CMK (cell line): ENCODE data around the gene PRMT7.

Source experiments
- DNase-seq: peaks from one replicate; pipeline ENCODE4 v3.0.0-alpha.2; 2010; ENCODE audit warnings: low read depth

PRMT7 gene

DNA sequence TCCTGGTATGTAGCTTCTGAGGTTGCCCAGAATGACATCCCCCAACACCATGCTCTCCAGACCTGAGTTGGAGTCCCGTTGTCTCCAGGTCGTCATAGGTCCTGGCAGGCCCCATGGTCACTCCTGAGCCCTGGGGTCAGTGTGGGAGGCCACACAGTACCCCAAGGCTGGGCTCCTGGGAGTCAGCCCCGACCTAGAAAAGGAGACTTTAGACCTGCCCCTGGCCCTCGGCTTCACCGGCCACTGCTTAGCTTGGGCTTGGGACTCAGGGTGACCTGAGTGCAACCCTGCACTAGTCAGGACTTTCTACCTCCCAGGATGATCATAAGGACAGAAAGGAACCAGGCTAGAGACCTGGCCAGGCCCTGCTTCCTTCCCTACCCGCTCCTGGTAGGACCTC is 65.8 kb downstream of the PRMT7 start:
- DNase-seq, result no peak

DNA sequence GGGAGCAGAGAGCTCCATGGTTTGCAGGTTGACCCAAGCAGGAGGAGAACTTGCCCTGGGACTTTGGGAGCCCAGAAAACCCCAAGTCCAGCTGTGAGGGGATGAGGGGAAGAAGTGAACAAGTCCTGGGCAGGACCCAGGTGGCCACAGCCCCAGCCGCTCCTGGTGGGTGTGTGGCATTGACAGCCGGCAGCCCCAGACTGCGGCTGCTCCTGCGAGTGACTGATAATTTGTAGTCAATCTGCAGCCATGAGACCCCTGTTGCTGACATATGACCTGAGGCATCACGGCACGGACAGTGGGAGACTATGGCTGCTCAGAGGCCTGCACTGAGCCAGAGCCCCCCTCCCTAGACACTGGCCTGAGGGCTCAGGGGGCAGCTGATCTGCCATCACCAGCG is 66.4 kb downstream of the PRMT7 start:
- DNase-seq, result no peak

DNA sequence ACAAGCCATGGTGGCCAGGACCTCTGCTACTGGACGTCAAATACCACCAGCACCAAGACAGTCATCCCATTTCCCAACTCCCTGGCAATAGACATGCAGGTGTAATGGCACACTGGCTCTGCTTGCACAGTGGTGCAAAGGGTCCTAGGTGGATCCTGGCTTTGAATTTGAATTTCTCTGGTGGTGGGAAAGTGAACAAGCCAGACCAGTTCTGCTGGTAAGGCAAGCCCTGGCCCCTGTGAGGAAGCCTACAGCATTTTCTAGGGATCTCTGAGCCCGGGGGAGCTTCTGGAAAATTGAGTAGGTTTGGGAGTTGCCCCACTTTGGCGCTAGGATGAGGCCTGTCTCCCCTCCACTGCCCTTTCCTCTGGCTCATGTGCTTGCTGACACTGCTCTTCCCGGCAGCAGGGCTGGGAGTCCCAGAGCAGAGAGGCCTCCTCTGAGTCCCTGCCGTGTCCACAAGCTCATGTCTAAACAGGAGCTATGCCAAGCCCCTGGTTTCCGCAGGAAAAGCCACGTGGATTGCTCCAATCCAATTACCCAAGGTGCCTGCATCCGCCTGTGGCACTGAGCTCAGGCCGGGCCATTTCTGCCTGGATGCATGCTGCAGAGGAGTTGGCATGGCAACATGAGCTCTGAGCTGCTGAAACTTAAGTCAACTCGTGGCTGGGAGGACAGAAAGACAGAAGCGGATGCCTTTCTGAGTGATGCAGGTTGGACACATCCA is 67.0 kb downstream of the PRMT7 start:
- no peak for DNase-seq

DNA sequence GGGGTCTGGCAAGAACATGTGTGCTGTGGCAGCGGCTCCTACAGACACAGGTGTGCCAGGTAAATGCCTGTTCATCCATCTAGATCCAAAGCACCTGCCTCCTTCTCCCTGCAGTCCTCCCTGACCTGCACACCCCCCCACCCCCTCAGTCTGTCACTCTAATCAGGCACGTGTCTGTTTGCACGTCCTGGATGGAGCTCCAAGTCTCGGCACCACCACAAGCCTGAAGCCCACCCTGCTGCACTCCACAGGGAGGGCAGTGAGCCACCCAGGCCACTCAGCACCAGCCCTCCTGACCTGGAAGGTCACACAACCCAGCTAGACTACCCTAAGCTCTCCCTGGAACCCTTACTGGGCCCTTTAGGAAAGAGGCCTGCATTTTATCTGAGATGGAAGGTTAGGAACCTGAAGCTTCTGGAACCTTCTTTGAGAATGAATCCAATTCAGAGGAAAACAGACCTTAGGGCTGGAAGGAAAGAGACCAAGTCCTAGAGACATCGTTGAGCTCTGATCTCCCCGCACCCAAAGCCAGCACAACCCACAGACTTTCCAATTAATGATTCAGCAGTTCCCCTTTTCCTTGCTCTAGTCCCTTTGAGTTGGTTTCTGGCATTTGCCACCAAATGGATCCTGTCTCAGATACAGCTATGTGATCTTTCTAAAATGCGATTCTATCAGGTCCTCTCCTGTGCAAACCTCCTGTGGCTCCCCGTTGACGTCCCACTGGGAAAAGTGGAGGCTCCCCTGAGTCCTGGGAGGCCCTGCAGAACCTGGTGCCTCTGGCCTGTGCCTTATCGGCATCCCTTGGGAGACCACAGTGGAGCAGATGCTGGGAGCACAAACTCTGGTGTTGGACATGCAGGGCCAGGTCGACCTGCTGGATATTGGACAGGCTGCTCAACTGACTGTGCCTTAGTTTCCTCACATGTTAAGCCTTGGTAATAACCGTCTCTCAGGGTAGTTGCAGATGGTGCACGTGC is 67.9 kb downstream of the PRMT7 start:
- no peak for DNase-seq

DNA sequence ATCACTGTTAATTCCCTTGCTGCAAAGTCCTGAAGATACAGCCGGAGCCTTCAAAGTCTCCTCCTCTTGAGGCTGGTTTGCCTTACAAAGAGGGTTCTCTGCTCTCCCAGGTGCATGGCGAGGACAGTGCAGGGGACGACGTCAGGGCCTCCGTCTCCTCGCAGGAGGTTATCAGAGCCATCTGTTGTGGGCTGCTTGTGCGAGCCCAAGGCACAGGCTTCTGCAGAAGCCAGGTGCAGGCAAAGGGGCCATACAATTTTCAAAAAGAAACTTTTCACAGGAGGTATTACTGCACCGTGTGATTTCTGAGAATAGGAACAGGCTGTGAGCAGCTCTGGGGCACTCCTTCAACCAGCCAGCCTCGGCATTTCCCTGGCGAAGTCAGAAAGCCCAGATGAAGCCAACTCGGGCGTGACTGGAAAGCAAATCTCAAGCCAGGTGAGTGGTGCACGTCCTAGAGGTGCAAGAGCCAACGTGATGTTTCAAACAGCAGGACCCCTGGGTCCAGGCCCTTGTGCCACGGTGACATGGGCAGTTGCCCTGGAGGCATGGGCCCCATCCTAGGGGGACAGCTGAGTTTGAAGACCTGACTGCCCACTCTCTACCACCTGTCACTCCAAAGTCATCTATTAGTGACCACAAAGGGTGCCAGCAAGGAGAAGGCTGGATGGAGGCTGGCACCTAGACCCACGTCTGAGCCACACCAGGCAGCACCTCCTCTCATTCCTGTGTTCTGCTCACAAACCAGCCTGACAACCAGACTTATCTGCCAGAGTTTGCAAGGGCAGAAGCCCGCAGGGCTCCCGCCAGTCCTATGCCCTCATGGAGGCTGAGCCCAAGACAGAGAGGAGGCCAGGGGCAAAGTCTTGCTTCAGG is 68.9 kb downstream of the PRMT7 start:
- no peak for DNase-seq

DNA sequence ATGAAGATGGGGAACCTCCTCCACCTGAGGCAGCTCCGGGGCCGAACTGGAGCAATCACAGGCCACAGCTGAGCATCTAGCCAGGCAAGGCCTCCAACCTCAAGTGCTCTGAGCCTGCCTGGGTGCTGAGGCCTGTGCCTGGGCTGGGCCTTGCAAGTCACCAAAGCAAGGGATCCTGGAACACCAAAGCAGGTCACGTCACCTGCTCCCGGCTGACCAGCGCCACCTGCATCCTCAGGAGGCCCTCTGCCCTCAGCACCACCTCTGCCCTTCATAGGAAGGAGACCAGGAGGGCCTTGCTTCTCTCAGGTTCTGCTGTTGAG is 69.5 kb downstream of the PRMT7 start:
- no peak for DNase-seq

DNA sequence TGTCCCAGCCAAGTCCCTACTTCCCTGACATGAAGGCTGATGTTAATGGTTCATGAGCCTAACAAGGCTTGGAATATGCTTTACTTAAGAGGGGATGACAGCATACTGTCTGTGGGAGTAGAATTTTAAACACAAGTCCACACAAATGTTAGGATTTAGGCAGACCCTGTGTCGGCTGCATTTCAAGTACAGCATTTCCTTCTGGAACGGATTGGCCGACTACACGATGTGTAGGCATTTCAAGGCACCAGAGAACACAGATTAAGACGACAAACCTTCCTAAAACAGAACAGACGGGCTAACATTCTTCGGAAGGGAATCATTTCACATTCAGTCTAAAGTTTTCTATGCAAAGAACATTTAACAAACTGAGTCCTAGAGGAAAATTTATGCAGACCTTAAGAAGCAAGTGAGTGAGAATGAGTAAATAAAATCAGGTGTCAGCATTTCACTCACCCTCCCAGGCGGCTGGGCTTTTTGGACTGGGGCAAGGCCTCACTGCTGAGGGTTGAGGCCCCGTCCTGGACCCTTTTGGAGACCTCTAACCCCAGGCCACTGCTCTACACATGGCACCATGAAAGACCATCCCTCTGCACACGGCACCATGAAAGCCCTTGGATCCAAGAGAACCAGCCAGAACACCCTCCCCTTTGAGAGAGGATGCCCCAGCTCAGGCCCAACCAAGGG is 70.0 kb downstream of the PRMT7 start:
- no peak for DNase-seq

DNA sequence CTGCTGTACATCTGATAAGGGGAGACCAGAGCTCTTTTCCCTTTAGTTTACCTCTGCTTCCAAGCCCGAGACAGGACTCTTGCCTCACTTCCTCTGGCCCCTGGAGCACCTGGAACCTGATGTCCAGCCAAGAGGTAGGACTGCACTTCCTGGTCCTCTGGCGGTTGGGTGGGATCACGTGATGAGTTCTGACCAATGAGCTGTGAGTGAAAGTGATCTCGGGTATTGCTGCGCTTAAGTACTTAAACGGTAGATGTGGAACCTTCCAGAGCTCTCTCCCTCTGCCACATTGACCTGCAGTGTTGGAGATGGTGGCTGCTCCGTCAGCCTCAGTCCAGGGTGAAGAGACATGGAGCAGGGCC is 70.5 kb downstream of the PRMT7 start:
- no peak for DNase-seq

DNA sequence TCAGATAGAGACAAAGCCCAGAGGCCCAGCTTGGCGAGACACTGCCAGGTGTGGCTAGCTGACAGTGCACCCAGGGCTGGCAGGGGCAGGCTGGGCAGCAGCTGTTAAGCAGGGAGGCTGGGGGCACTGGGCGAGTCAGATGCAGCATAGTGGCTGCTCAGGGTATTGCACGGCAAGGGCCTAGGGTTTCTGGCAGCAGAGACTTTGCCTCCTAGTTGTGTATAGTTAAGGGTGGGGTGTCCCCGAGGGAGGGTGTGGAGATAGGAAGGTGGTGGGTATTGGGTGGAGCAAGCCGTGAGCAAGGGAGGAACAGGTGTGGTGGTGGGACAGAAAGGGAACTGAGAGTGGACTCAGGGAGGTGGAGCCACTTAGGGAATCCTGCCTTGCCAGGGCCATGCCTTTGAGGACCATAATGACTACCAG is 71.5 kb downstream of the PRMT7 start:
- DNase-seq, result no peak

DNA sequence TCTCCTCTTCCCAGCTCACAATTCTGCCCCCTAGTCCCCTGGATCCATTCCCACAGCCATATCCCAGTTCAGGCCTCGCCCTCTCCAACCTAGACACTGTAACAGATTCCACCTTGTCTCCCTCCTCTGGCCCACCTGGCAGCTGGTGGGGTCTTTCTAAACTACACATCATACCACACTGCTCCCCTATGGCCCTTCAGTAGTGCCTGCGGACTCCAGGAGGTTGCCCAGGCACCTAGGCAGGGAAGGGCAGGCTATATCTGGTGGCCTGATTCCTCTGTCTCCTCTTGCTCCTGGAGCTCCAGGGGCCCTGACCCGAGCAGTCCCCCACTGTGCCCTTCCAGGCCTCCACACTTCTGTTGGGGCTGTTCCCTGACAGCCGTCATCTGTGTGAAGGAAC is 73.0 kb downstream of the PRMT7 start:
- no peak for DNase-seq

DNA sequence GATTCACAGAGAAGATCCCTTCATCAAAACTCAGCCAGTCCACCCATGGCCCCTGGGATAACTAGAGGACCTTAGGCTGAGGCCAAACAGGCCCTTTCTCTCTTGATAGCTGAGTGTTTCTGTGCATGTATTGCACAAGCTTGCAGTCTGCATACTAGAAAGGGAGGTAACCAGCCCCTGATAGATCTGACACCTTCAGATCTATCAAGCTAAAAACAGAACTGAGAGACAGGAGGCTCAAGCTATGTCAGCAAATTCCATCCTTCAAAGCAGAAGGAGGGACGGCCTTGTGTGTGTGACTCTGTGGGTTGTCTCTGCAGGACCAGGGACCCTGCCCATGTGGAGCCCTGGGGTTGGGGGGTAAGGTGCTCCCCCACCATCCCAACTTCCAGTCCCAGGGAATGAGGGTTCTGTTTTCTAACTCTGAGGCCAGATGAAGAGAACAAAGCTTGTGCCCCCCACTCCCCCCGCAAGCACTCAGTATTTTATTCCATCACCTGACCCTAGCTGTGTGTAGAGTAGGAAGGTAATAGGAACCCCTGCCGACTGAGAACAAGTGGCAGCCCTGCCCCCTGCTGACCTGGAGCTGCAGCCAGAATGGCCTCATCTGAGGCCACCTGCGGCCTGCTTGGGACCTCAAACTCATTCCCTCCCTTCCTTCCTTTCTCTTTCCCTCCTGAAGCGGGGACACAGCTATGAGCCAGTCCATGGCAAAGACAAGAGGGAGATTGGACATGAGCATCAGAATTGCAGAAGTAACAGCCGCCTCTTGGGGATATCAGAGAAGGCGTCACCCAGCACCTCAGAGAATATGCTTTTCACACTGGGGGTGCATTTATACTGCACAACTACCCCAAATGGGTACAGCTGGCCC is 73.7 kb downstream of the PRMT7 start:
- DNase-seq, result no peak

DNA sequence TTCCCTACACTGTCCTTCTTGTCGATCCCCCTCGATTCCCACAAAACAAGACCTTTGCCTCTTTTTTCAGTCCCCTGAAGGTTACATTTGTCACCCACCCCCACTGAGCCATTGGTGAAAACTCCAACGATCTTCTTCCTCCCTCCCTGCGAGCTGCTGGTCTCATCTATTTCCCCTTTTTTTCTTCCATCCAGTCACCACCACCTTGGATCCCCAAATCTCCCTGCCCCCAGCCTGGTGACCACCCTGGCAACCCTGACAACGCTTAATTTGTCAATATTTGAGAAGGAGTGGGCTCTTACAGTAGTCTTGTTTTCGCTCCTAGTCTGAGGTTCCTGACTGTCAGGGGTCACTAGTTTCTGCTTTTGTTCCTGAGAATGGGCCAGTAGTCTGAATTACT is 74.6 kb downstream of the PRMT7 start:
- no peak for DNase-seq

DNA sequence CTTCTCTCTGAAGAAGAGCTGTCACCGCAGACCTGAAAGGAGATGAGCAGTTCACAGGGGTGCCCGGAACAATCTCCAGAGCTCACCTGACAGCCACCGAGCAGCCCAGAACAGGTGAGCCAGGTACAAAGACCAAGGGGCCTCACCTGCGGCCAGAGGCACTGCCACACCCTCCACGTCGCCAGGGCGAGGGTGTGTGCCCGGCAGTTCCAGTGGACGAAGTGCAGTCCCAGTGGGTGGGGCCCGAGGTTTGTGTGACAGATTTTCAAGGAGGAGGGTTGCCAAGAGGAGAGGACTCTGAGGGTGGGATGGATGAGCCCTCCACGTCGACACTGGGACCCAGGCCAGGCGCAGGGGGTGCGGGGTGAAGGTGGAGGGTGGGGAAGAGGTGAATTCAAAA is 75.8 kb downstream of the PRMT7 start:
- DNase-seq, result no peak

DNA sequence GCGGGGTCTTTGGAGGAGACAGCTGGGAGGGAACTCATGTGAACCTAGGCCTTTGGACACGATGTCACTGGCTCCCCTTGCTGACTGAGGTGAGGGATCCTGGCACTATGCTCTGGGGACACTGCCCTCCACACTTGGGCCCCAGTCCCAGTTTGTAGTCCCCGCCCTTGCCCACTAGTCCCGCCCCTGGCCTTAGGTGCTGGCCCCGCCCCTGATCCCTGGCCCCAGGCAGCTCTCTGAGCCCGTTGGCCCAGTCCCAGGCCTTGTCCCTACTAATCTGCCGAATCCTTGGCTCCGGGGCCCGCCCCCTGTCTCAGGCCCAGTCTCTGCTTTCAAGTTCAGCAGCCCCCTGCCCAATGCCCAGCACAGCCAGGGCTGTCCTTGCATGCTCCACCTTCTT is 76.5 kb downstream of the PRMT7 start:
- no peak for DNase-seq

DNA sequence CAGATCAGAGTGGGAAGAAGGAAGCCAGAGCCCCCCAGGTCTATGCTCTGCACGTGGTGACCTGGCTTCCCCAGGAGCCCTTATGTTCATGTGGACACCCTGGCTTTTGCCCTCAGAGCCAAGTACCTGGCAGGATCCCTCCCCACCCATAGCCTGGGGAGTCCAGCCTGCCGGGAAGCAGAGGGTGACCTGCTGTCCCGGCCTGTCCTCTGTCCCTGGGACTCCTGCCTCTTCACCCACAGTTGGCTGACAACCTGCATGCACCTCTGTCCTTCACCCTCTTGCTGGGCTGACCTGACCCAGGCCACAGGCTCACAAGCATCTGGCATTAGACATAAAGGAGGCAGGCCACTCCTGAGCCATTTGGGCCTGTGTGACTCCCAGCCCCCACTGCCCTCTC is 77.3 kb downstream of the PRMT7 start:
- DNase-seq, result no peak

DNA sequence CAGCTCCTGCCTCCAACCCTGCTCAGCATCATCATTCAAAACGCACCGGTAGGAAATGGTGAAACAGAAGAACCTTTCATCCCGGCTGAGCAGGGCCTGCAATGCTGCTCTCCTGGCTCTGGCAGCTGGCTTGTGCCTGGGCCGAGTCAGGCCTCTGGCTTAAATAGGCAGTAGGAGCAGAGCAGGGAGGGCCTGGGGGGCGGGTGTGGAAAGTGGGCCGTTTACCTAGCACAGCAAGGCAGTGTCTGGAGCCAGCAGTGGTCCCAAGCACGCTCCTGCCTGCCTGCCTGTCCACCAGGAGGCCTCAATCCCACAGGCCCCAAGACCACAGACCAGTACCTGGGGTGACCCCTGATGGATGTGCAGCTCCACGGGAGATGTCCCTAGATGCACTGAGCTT is 78.2 kb downstream of the PRMT7 start:
- DNase-seq, result no peak

DNA sequence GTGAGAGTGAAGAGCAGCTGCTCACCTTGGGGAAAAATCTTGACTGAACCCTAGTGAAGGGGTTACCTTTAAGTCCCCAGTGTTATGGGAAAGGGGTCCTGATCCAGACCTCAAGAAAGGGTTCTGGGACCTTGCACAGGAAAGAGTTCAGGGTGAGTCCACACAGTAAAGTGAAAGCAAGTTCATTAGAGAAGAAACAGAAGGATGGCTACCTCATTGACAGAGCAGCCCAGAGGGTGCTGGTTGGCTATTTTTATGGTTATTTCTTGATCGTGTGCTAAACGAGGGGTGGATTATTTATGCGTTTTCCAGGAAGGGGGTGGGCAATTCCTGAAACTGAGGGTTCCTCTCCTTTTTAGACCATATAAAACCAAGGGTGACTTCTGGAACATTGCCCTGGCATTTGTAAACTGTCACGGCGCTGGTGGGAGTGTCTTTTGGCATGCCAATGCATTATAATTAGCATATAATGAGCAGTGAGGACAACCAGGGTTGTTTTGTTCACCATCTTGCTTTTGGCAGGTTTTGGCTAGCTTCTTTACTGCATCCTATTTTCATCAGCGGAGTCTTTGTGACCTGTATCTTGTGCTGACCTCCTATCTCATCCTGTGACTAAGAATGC is 79.0 kb downstream of the PRMT7 start:
- DNase-seq, result no peak

DNA sequence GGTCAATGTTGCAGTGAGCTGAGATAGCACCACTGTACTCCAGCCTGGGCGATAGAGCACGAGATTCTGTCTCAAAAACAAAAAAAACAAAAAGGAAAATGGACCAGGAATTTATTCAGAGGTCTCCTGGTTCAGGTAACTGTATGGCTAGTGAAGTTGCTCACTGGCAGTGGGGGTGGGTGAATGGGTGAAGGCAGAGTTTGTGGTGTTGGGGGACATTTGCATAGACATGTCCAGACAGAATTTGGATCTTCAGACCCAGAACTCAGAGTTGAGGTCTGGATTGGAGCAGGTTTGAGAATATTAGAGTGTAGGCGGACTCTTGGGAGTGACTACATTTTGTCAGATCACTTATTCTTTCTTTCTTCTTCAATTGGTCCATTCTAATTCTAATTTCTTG is 82.5 kb downstream of the PRMT7 start:
- no peak for DNase-seq

DNA sequence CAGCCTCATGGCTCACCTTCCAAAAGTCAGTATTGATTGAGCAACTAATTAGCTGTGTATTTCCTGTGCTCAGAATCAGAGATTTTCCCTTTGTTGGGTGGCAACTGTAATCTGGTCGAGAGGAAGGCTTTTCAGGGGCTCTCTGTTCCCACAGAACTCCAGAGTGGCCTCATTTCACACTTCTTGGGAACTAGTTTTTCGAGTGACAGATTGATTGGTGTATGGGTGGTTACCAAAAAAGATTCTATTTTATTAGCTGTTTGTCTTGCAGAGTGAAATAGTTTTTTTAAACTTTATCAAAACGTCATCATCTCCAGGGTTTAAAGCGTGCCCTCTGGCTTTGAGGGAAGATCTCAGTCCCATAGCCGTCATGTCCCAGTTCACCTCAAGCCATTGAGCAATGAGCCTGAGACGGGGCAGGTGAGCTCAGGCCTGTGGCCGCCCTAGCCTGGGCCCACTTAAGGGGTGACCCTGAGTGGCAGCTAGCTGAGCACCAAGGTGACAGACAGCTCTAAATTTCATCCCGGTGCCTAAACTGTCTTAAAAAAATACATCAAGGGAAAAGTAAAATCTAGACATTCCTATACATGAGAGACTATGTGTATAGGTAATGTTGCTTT is 84.5 kb downstream of the PRMT7 start:
- no peak for DNase-seq

DNA sequence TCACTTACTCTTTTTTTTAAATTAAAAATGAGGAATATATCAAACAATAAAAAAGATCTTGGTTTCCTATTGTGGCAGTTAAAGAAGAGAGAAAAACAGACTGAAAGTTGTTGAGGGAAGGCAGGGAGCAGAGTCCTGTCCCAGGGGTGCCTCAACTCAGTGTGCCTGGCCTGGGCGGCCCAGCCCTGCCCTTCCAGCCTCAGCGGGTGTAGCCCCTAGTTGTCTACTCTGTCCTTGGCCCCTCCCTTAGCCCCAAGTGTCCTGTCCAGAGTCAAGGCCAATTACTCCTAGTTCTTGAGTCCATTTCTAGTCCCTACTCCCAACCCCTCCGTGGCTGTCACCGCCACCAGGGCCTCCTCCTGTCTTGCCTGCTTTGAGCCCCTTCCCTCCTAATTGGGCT is 85.0 kb downstream of the PRMT7 start:
- no peak for DNase-seq
